K562 (cell line): ENCODE results near the gene SELENOW. TPM values are rescaled to one million over a fixed set of nuclear protein-coding genes. Genes with fewer than 3 reads are reported as not detected.

Source experiments
- ATAC-seq: fragments of 200-7000 bp; cut with Tn5 transposase; 3 replicates; pipeline ENCODE4 v1.9.1; 2020; ENCODE audit warnings: moderate library complexity
- BruUV-seq: library from RNA; stranded (reverse); fragments of 400-500 nt; replicated peaks from 2 replicates; lab custom pipeline; 2021; lab: Mats Ljungman, UMichigan
- CTCF ChIA-PET: fragments of 300-600 bp; formaldehyde crosslinking; extraction: SDS; loops from one replicate; lab custom pipeline; 2021; ENCODE audit warnings: low intra/inter-chr PET ratio; lab: Yijun Ruan, JAX
- POLR2A ChIA-PET: fragments of 300-600, 350-650 bp; sonication (Branson Sonifier 250); formaldehyde crosslinking; extraction: SDS; loops from one replicate; lab custom pipeline; 2021; ENCODE audit warnings: antibody characterized with exemption, inconsistent platforms; lab: Yijun Ruan, JAX
- DNase-seq, 4 experiments: peaks; one replicate each; pipeline versions ENCODE4 v3.0.0 to v3.0.0-alpha.2; 2011 to 2018; ENCODE audit warnings: low spot score in 3 of 4, mixed read lengths in 3 of 4; ENCODE audit errors: extremely low read depth in 1 of 4
- FAIRE-seq: peaks from 2 replicates; lab custom pipeline; 2011; peaks lifted over from hg19 to GRCh38; lab: Jason Lieb, UNC
- H2AFZ ChIP-seq: 2 replicates; pipeline ENCODE4 v1.6.0; 2011; ENCODE audit warnings: low read depth, low read length, control low read depth, inconsistent platforms
- H3K27ac ChIP-seq: fragments of 200-600 bp; 3 replicates; pipeline ENCODE4 v1.8.0; 2011; ENCODE audit warnings: low read depth, mild to moderate bottlenecking, control low read depth, inconsistent platforms, low read length, moderate library complexity, mixed read lengths; ENCODE audit errors: extremely low read depth
- H3K27me3 ChIP-seq, 2 experiments: fragments of 300-600 bp in 1 of 2; 2 replicates in 1 of 2; 3 replicates in 1 of 2; pipeline versions ENCODE4 v1.6.0 to v1.8.0; 2011; ENCODE audit warnings: inconsistent platforms in 2 of 2, low read length in 2 of 2, mild to moderate bottlenecking in 1 of 2, mixed read lengths in 1 of 2, moderate library complexity in 1 of 2; ENCODE audit not compliant: control insufficient read depth in 2 of 2, insufficient read depth in 2 of 2
- H3K36me3 ChIP-seq: fragments of 300-600 bp; 3 replicates; pipeline ENCODE4 v1.8.0; 2011; ENCODE audit warnings: mild to moderate bottlenecking, low read length, inconsistent platforms; ENCODE audit not compliant: control insufficient read depth, insufficient read depth
- H3K4me1 ChIP-seq, 2 experiments: fragments of 200-600 bp in 1 of 2; replicated peaks in 1 of 2; 2 replicates in 1 of 2; 3 replicates in 1 of 2; pipeline versions ENCODE4 v1.5.1 to v1.8.0; 2011; ENCODE audit warnings: inconsistent platforms in 2 of 2, low read length in 2 of 2, mild to moderate bottlenecking in 1 of 2, mixed read lengths in 1 of 2, moderate library complexity in 1 of 2; ENCODE audit not compliant: control insufficient read depth in 2 of 2, insufficient read depth in 2 of 2
- H3K4me2 ChIP-seq: 2 replicates; pipeline ENCODE4 v1.6.1; 2011; ENCODE audit warnings: low read length, control low read depth, inconsistent platforms, mixed read lengths; ENCODE audit not compliant: insufficient read depth
- H3K4me3 ChIP-seq: fragments of 200-600 bp; sonication (generic), shearing (Covaris generic); 2 replicates; pipeline ENCODE4 v1.5.1; 2016; ENCODE audit warnings: control low read depth, inconsistent platforms
- H3K79me2 ChIP-seq: fragments of 200-600 bp; 3 replicates; pipeline ENCODE4 v1.8.0; 2011; ENCODE audit warnings: low read length, inconsistent platforms; ENCODE audit not compliant: control insufficient read depth, insufficient read depth
- H3K9ac ChIP-seq, 2 experiments: 2 replicates each; pipeline versions ENCODE4 v1.6.0 to v1.6.1; 2011; ENCODE audit warnings: low read depth in 2 of 2, low read length in 2 of 2, control low read depth in 1 of 2, inconsistent platforms in 1 of 2, mild to moderate bottlenecking in 1 of 2, mixed read lengths in 1 of 2; ENCODE audit not compliant: insufficient read depth in 1 of 2
- H3K9me1 ChIP-seq: one replicate; pipeline ENCODE4 v1.6.0; 2011; ENCODE audit warnings: inconsistent platforms, mild to moderate bottlenecking, low read length, moderate library complexity; ENCODE audit not compliant: control insufficient read depth, insufficient read depth
- H3K9me3 ChIP-seq: replicated peaks from 2 replicates; pipeline ENCODE4 v1.5.1; 2011; ENCODE audit warnings: low read depth, low read length, inconsistent platforms; ENCODE audit not compliant: control insufficient read depth, insufficient read depth
- H4K20me1 ChIP-seq: replicated peaks from 2 replicates; pipeline ENCODE4 v1.6.1; 2011; ENCODE audit warnings: low read length, inconsistent platforms, mixed read lengths; ENCODE audit not compliant: control insufficient read depth, insufficient read depth
- CCAR2 ChIP-seq: fragments of 200-400 bp; formaldehyde crosslinking; IDR thresholded peaks from 2 replicates; pipeline ENCODE4 v1.6.1; 2017; ENCODE audit warnings: mild to moderate bottlenecking, low read depth, low read length
- DEAF1 ChIP-seq: fragments of 450-650 bp; formaldehyde crosslinking; IDR thresholded peaks from 2 replicates; pipeline ENCODE4 v1.4.0; 2020; ENCODE audit warnings: mild to moderate bottlenecking, moderate library complexity
- ESRRB ChIP-seq: fragments of 250-450 bp; sonication (Bioruptor Pico); IDR thresholded peaks from 2 replicates; pipeline ENCODE4 v1.5.0; 2020; ENCODE audit warnings: mild to moderate bottlenecking, moderate library complexity, borderline replicate concordance
- MAX ChIP-seq: sonication (generic); formaldehyde crosslinking; IDR thresholded peaks from 2 replicates; pipeline ENCODE4 v1.9.0; 2022; ENCODE audit warnings: mild to moderate bottlenecking, missing genetic modification reagents
- RBM39 ChIP-seq: fragments of 200-400 bp; formaldehyde crosslinking; optimal IDR thresholded peaks from 2 replicates; pipeline ENCODE3; 2018; ENCODE audit warnings: low read depth, low read length
- SMAD3 ChIP-seq: fragments of 450-650 bp; formaldehyde crosslinking; conservative IDR thresholded peaks from 2 replicates; pipeline ENCODE4 v1.4.0; 2020; ENCODE audit warnings: mild to moderate bottlenecking
- WHSC1 ChIP-seq: IDR thresholded peaks from one replicate; pipeline ENCODE4 v1.6.1; 2012; ENCODE audit warnings: low read length, control low read depth, inconsistent platforms
- ZBTB40 ChIP-seq, 2 experiments: fragments of 450-650 bp in 1 of 2; sonication (generic) in 1 of 2; formaldehyde crosslinking in 1 of 2; IDR thresholded peaks; 2 replicates each; pipeline versions ENCODE4 v1.7.1 to v1.9.0; 2016 to 2022; ENCODE audit warnings: inconsistent platforms in 1 of 2, mild to moderate bottlenecking in 1 of 2, missing genetic modification reagents in 1 of 2
- ZC3H11A ChIP-seq: IDR thresholded peaks from 2 replicates; pipeline ENCODE4 v1.6.1; 2012; ENCODE audit warnings: low read depth, low read length, improper control_type of control experiment
- ZNF41 ChIP-seq: fragments of 250-450 bp; sonication (Bioruptor Pico); conservative IDR thresholded peaks from 2 replicates; pipeline ENCODE4 v1.4.0; 2020; ENCODE audit warnings: mild to moderate bottlenecking
- WGBS: fragments of 100-300 bp; shearing (Covaris generic); methylation state at CpG from one replicate; pipeline ENCODE4 v1.1.6; 2016; ENCODE audit warnings: low coverage, mixed read lengths; ENCODE audit not compliant: insufficient coverage; ENCODE audit errors: missing lambda C conversion rate; 5-methylcytosine and 5-hydroxymethylcytosine counted together
- in situ Hi-C: fragments of 300-500 bp; cut with MboI; formaldehyde crosslinking; loops from 4 replicates; pipeline ENCODE4 v1.15.0; 2018; ENCODE audit warnings: inconsistent platforms, mixed read lengths
- intact Hi-C: fragments of 100-400 bp; cut with micrococcal nuclease; formaldehyde crosslinking; loops from 2 replicates; pipeline ENCODE4 v1.14.2; 2022
- polyA plus RNA-seq, 8 experiments: library from polyadenylated mRNA; depleted of rRNA in 4 of 8; stranded (reverse) in 5 of 8; unstranded in 3 of 8; fragments of >200 nt; fragmentation: Nextera tagmentation in 2 of 8; fragmentation: Illumina TruSeq in 1 of 8; extraction: Ambion mirVana in 2 of 8; extraction: Trizol in 1 of 8; gene quantifications; 2 replicates each; pipeline versions ENCODE4 v1.2.1 to v1.2.3, GENCODE V29; 2011 to 2014; ENCODE audit warnings: inconsistent platforms in 1 of 8, missing spikeins in 1 of 8
- total RNA-seq, 7 experiments: library from RNA; depleted of rRNA in 6 of 7; stranded (reverse); fragments of >200 nt in 6 of 7; fragmentation: Illumina TruSeq in 2 of 7; extraction: Trizol in 2 of 7; gene quantifications; 2 replicates each; pipeline versions ENCODE4 v1.2.1 to v1.2.3, GENCODE V29; 2011 to 2021; ENCODE audit warnings: low replicate concordance in 1 of 7

SELENOW gene
- total and polyA plus RNA-seq, 9 of the 15 experiments (the other 6 are each of a cell fraction or from before 2014, with no cell fraction given) = 91.9 to 279 (median 156) TPM

GRCh38 chr19:47730910-47731309, 47.6 kb upstream of the SELENOW start (continued):
- TF ChIP-seq DEAF1 (CRISPR knock-in tag) = no peak
- TF ChIP-seq, all 486 proteins: peak for 8

- ChIA-PET POLR2A (interaction anchor here (1.0 to 4.1 kb wide), 2 partner anchors 10 to 14 kb away, joined by 3 to 14 read pairs; partner anchors contain the start of gene NOP53), CTCF (no interaction called here)
- peaks cover 6% of the 10 kb centered on the region; the same call in 2 of the 3 replicates for H3K79me2 ChIP-seq
- in situ Hi-C loops = no loop called here
- no TSS peak for BruUV-seq
- H3K36me3 ChIP-seq = peaks cover 22% of the 10 kb centered on the region; the same call in 2 of the 3 replicates
- 83% methylated on average over 3 of the region's 4 CpGs for WGBS
- H2AFZ ChIP-seq = no peak overlapping the region
- H3K9me1 ChIP-seq = no peaks in the 10 kb centered on the region
- no peaks in the 10 kb centered on the region for H4K20me1 ChIP-seq
- no peak overlapping the region for H3K4me3 ChIP-seq
- peaks cover 6 to 8% of the 10 kb centered on the region in 2 experiments; a peak in 4 of 5 replicates for H3K4me1 ChIP-seq
- H3K27ac ChIP-seq = no peak overlapping the region
- no peaks in the 10 kb centered on the region; a peak in 1 of 5 replicates for H3K27me3 ChIP-seq
- no peak for ATAC-seq
- H3K9ac ChIP-seq = no peak overlapping the region
- no peak overlapping the region for H3K4me2 ChIP-seq
- no peaks in the 10 kb centered on the region for H3K9me3 ChIP-seq
- DNase-seq = no peak
- FAIRE-seq = no peak
- intact Hi-C loops = no loop called here
- TF ChIP-seq ZC3H11A = no peak
- no peak for TF ChIP-seq SMAD3
- TF ChIP-seq MAX (CRISPR knock-in tag) = no peak
- TF ChIP-seq ZBTB40 (IDR thresholded peaks at IDR 0.05) = no peak
- no peak for TF ChIP-seq ZBTB40 (CRISPR knock-in tag; IDR thresholded peaks at IDR 0.05)
- TF ChIP-seq ZNF41 = no peak
- TF ChIP-seq ESRRB (CRISPR knock-in tag) = no peak
- no peak for TF ChIP-seq RBM39
- no peak for TF ChIP-seq WHSC1
- TF ChIP-seq CCAR2 = no peak
Measured at GRCh38 chr19:47735131-47735530, 43.4 kb upstream of the SELENOW start.
